Breast epithelium (tissue), 3 donors: Measurements from ENCODE around the gene ULK4.

Experiments
- POLR2AphosphoS5 ChIP-seq, 3 donors: sonication (generic); formaldehyde crosslinking; IDR thresholded peaks; one replicate each; pipeline ENCODE4 v1.6.1; 2017; ENCODE audit warnings: antibody characterized with exemption in 3 of 3
- TF ChIP-seq, protein P1 (sequence below), 3 donors: fragments of 450-650 bp; IDR thresholded peaks; one replicate each; pipeline ENCODE4 v1.5.1; 2016 to 2017; ENCODE audit warnings: antibody characterized with exemption in 3 of 3, mild to moderate bottlenecking in 3 of 3, moderate library complexity in 3 of 3

DNA sequence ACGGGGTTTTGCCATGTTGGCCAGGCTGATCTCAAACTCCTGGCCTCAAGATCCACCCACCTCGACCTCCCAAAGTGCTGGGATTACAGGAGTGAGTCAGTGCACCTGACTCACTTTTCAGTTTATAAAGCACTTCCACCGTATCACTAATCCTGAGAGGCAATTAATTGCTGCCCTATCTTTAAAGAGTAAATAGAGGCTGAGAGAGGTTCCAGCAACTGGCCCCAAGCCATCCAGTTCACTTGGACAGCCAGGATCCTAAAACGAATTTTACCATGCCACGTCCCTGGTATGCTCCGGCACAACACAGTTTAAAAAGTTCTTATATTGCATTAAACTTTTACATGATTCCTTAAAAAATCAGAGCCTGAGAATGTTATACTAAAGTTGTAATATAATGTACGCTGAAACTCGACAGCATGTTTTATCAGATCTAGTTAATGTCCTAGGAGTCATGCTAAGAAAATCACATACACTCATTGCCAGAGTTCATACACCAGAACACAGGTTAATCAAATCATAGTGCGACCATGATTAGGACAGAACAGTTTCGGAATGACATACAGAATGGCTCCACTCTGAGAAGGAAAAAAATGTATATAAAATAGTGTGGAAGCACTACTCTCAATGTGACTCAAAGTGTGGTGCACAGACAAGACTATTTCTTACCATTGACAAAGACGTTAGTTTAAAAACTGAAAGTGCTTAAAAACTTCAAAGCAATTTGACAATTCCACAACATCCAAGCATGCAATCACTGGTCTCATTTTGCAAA is 125.4 kb downstream of the ULK4 start:
- no peak for TF ChIP-seq POLR2AphosphoS5 (IDR thresholded peaks at IDR 0.05)
- TF ChIP-seq, protein P1, sequence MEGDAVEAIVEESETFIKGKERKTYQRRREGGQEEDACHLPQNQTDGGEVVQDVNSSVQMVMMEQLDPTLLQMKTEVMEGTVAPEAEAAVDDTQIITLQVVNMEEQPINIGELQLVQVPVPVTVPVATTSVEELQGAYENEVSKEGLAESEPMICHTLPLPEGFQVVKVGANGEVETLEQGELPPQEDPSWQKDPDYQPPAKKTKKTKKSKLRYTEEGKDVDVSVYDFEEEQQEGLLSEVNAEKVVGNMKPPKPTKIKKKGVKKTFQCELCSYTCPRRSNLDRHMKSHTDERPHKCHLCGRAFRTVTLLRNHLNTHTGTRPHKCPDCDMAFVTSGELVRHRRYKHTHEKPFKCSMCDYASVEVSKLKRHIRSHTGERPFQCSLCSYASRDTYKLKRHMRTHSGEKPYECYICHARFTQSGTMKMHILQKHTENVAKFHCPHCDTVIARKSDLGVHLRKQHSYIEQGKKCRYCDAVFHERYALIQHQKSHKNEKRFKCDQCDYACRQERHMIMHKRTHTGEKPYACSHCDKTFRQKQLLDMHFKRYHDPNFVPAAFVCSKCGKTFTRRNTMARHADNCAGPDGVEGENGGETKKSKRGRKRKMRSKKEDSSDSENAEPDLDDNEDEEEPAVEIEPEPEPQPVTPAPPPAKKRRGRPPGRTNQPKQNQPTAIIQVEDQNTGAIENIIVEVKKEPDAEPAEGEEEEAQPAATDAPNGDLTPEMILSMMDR (IDR thresholded peaks at IDR 0.05): no peak
